Measurements from ENCODE around the gene ST3GAL2. TPM values are rescaled to one million over a fixed set of nuclear protein-coding genes. Genes with fewer than 3 reads are reported as not detected.

The ST3GAL2 gene
- total RNA-seq, 1 experiment from 2014 or later = 48.1 TPM

DNA sequence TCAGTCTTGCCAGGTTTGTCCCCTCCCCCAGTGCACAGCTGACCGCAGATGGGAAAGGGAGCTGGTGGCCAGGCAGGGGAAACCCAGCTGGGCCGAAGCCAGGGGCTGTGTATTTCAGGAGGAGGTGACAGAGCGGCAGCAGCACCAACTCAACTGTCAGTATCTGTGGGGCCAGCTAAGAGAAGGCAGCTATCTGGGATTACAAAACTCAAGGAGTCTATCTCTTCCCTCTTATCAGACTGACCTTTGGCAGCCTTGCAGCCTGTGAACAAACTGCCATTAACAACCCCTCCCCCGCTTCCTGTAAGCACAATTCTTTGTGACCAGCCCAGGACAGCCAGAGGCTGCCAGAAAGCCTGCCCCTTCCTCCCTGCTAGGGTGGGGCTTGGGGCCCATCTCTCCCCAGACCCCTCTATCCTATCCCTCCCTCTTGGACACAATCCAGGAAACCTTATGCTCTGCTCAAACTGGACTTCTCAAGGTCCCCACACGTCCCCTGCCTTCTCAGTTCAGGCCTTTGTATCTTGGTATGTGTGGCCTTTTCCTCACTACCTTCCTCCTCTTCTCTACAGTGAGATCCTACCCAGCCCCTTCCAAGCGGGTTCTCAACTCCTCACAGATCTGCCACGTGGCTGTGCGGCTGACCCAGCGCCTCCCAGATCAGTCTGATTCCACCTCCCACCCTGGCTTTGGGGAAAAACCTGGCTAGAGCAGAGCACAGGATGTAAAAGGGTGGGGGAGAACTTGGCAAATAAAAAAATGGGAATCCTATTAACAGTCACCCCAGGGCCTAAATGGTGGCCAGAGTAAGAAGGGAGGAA is 10.5 kb downstream of the ST3GAL2 start:
- Histone ChIP-seq H3K9me3 (ENCODE audit: low read length) (no peaks in the 10 kb centered on the region), H3K79me2 (ENCODE audit: low read length) (peaks cover 49% of the 10 kb centered on the region), H3K4me3 (ENCODE audit: low read length) (peak overlapping the region; percentile 9; the same call in 1 of the 2 replicates), H3K4me2 (ENCODE audit: low read depth, low read length, poor library complexity, severe bottlenecking) (peak overlapping the region; percentile 61), H3K27me3 (ENCODE audit: low read length) (no peaks in the 10 kb centered on the region), H3K27ac (ENCODE audit: low read length) (peak overlapping the region; percentile 99), H4K20me1 (ENCODE audit: insufficient read depth, low read depth, low read length) (no peaks in the 10 kb centered on the region), H3K9ac (ENCODE audit: low read length) (peak overlapping the region; percentile 69), H3K4me1 (ENCODE audit: low read length) (peaks cover 55% of the 10 kb centered on the region), H3K9me2 (replicated peaks; ENCODE audit: insufficient read depth, low read length) (no peaks in the 10 kb centered on the region), H2AFZ (ENCODE audit: low read length) (no peak overlapping the region), H3K36me3 (ENCODE audit: insufficient read depth, low read length) (peaks cover 8% of the 10 kb centered on the region; the same call in 1 of the 2 replicates)
- peak; percentile 58 for DNase-seq

DNA sequence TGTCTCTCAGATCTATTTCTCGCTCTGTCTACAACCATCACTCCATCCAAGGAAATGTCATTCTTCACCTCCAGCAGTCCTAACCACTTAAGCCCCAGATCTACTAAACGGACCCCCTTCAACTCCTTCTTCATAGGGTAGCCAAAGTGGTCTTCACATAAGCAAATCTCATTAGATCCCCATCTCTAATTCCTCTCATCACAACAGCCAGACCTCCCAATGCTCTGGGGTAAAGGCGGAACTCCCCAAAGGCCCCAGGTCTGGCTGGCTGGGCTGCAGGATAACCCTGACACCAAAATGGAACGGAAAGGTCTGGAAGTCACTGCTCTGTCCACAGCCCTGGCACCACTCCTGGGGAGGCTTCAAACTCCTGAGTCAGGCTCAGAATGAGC is 11.1 kb downstream of the ST3GAL2 start:
- Histone ChIP-seq H3K4me2 (ENCODE audit: low read depth, low read length, poor library complexity, severe bottlenecking) (peak overlapping the region; percentile 61), H3K9me3 (ENCODE audit: low read length) (no peaks in the 10 kb centered on the region), H3K4me1 (ENCODE audit: low read length) (peaks cover 49% of the 10 kb centered on the region), H3K27ac (ENCODE audit: low read length) (peak overlapping the region; percentile 99), H3K9ac (ENCODE audit: low read length) (peak overlapping the region; percentile 69), H3K4me3 (ENCODE audit: low read length) (no peak overlapping the region), H4K20me1 (ENCODE audit: insufficient read depth, low read depth, low read length) (no peaks in the 10 kb centered on the region), H3K27me3 (ENCODE audit: low read length) (no peaks in the 10 kb centered on the region), H3K79me2 (ENCODE audit: low read length) (peaks cover 51% of the 10 kb centered on the region), H3K9me2 (replicated peaks; ENCODE audit: insufficient read depth, low read length) (no peaks in the 10 kb centered on the region), H2AFZ (ENCODE audit: low read length) (no peak overlapping the region), H3K36me3 (ENCODE audit: insufficient read depth, low read length) (peaks cover 8% of the 10 kb centered on the region; the same call in 1 of the 2 replicates)
- DNase-seq = no peak

DNA sequence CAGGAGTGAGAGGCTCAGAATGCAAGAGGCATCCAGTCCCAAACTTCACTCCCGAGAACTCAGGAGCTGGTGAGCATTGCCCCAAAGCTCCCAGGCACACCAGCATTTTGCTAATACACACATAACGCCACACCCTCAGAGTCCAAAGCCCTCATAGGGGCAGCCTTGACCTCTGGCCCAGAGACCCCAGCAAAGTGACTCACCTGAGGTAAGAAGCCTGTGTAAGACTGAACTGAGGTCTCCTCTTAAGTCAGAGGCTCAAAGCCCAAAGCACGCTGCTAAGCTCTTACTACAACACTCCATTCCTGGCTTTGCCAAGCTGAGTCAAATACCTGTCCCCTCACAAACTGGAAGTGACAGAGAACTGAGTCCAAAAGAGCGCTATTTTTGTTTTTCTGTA is 16.4 kb downstream of the ST3GAL2 start:
- peaks cover 7% of the 10 kb centered on the region; the same call in 1 of the 2 replicates for H4K20me1 ChIP-seq (ENCODE audit: insufficient read depth, low read depth, low read length)
- H3K27ac ChIP-seq (ENCODE audit: low read length) = 0 out of 2 replicates have a peak overlapping the region, but pooled peaks have one; percentile 2
- no peaks in the 10 kb centered on the region for H3K9me2 ChIP-seq (replicated peaks; ENCODE audit: insufficient read depth, low read length)
- H2AFZ ChIP-seq (ENCODE audit: low read length) = no peak overlapping the region
- H3K9me3 ChIP-seq (ENCODE audit: low read length) = no peaks in the 10 kb centered on the region
- no peak overlapping the region for H3K4me3 ChIP-seq (ENCODE audit: low read length)
- no peak overlapping the region for H3K9ac ChIP-seq (ENCODE audit: low read length)
- H3K36me3 ChIP-seq (ENCODE audit: insufficient read depth, low read length) = peaks cover 8% of the 10 kb centered on the region; the same call in 1 of the 2 replicates
- no peak for DNase-seq
- peaks cover 85% of the 10 kb centered on the region for H3K79me2 ChIP-seq (ENCODE audit: low read length)
- no peak overlapping the region for H3K4me2 ChIP-seq (ENCODE audit: low read depth, low read length, poor library complexity, severe bottlenecking)
- H3K27me3 ChIP-seq (ENCODE audit: low read length) = no peaks in the 10 kb centered on the region
- H3K4me1 ChIP-seq (ENCODE audit: low read length) = peaks cover 46% of the 10 kb centered on the region

DNA sequence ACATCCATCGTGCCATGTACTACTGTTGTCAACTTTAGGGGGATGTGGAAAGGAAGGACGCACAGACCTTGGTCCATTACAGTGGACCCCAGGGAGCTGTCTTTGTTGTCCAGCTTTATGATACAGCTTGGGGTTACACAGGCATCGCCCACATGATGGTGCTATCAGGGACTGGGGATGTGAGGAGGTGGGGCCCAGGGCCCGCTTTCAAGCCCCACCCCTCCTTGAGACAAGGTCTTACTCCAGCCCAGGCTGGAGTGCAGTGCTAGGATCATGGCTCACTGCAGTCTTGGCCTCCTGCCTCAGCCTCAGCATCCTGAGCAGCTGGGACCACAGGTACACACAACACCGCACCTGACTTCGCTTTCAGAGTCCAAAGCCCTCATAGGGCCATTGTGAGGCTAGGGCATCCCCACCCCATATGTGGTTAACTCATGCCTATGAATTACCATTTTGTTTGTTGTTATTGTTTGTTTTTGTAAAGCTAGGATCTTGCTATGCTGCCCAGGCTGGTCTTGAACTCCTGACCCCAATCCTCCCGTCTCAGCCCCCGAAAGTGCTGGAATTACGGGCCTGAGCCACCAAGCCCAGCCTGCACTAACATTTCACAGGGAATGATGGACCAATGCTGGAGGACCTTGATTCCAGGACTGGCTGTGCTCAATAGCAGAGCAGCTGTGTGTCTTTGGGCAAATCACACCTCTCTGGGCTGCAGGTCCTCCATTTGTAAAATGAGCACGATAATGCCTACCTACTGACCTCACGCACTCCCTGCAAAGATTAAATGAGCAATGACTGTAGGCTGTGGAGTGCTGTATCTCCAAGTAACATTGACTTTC is 17.2 kb downstream of the ST3GAL2 start:
- DNase-seq = no peak
- Histone ChIP-seq H3K9me2 (replicated peaks; ENCODE audit: insufficient read depth, low read length) (no peaks in the 10 kb centered on the region), H3K79me2 (ENCODE audit: low read length) (peaks cover 85% of the 10 kb centered on the region), H3K36me3 (ENCODE audit: insufficient read depth, low read length) (peaks cover 8% of the 10 kb centered on the region; the same call in 1 of the 2 replicates), H3K27me3 (ENCODE audit: low read length) (no peaks in the 10 kb centered on the region), H3K4me2 (ENCODE audit: low read depth, low read length, poor library complexity, severe bottlenecking) (no peak overlapping the region), H3K27ac (ENCODE audit: low read length) (no peak overlapping the region), H4K20me1 (ENCODE audit: insufficient read depth, low read depth, low read length) (peaks cover 7% of the 10 kb centered on the region; the same call in 1 of the 2 replicates), H3K9me3 (ENCODE audit: low read length) (no peaks in the 10 kb centered on the region), H3K9ac (ENCODE audit: low read length) (no peak overlapping the region), H3K4me1 (ENCODE audit: low read length) (peaks cover 54% of the 10 kb centered on the region), H2AFZ (ENCODE audit: low read length) (no peak overlapping the region), H3K4me3 (ENCODE audit: low read length) (no peak overlapping the region)

DNA sequence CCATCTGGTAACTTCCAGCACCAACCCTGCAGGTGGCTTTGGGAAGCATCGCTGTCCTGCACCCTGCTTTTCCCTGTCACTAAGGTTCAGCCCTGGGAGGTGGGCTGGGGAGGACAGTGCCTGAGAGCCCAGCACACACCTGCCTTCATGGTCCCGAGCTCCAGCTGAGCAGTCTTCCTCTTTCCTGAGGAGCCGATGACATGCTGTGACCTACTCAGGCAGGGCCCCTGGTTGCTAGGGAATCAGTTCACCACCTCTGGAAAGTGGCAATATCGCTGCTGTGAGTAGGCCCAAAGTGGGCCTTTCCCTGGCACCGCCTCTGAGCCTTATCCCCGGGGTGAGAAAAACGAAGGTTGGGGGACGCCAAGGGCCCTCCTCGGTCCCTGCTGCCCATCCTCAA is 17.9 kb downstream of the ST3GAL2 start:
- no peak overlapping the region for H2AFZ ChIP-seq (ENCODE audit: low read length)
- peak overlapping the region; percentile 71 for H3K27ac ChIP-seq (ENCODE audit: low read length)
- H3K4me2 ChIP-seq (ENCODE audit: low read depth, low read length, poor library complexity, severe bottlenecking) = no peak overlapping the region
- DNase-seq = no peak
- peak overlapping the region; percentile 28; the same call in 1 of the 2 replicates for H3K9ac ChIP-seq (ENCODE audit: low read length)
- no peak overlapping the region for H3K4me3 ChIP-seq (ENCODE audit: low read length)
- peaks cover 7% of the 10 kb centered on the region; the same call in 1 of the 2 replicates for H4K20me1 ChIP-seq (ENCODE audit: insufficient read depth, low read depth, low read length)
- H3K36me3 ChIP-seq (ENCODE audit: insufficient read depth, low read length) = peaks cover 8% of the 10 kb centered on the region; the same call in 1 of the 2 replicates
- H3K79me2 ChIP-seq (ENCODE audit: low read length) = peaks cover 89% of the 10 kb centered on the region
- H3K27me3 ChIP-seq (ENCODE audit: low read length) = no peaks in the 10 kb centered on the region
- H3K9me3 ChIP-seq (ENCODE audit: low read length) = no peaks in the 10 kb centered on the region
- H3K9me2 ChIP-seq (replicated peaks; ENCODE audit: insufficient read depth, low read length) = no peaks in the 10 kb centered on the region
- peaks cover 59% of the 10 kb centered on the region for H3K4me1 ChIP-seq (ENCODE audit: low read length)

DNA sequence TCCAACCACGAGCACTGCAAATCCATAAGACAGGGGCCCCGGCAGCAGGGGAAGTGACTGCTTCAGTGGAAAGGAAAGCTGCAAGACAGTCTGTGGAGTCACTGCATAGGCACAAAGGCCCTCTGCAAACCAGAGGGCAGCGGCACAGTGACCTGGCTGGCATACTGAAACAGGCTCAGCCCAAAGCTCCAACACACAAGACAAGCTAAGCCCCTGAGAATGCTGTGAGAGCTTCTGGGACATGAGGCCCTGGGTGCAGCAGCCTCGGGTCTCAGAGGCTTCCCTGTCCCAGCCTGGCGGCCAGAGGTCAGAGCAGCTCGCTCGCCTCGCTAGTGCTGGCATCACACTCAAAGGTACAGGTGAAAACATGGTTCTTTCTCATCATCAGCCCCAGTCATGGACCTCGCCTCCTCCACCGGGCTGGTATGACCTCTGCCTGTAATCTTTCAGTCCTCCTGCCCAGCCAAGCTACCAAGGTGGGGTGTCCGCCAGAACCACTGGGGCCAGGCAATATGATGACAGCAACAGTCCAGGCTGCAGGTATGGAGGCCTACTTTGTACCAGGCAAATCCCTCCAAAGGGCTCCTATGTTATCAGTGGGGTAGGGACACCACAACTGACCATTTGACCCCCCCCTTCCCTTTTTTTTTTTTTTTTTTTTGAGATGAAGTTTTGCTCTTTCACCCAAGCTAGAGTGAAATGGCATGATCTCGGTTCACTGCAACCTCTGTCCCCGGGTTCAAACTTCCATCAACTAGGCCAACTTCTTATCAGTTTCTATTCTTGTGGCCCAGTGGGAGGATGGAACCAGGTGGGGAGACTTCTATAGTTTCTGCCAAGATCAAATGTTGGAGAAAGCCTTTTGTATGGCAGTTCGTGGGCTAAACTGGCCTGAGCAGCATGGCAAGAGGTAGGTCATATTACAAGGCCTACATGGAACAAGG is 19.2 kb downstream of the ST3GAL2 start:
- H3K79me2 ChIP-seq (ENCODE audit: low read length) = peaks cover 87% of the 10 kb centered on the region
- peaks cover 7% of the 10 kb centered on the region; the same call in 1 of the 2 replicates for H4K20me1 ChIP-seq (ENCODE audit: insufficient read depth, low read depth, low read length)
- no peaks in the 10 kb centered on the region for H3K9me3 ChIP-seq (ENCODE audit: low read length)
- no peak overlapping the region for H3K4me3 ChIP-seq (ENCODE audit: low read length)
- H3K27ac ChIP-seq (ENCODE audit: low read length) = peak overlapping the region; percentile 71
- no peak for DNase-seq
- peaks cover 59% of the 10 kb centered on the region for H3K4me1 ChIP-seq (ENCODE audit: low read length)
- peaks cover 2% of the 10 kb centered on the region; the same call in 1 of the 2 replicates for H3K36me3 ChIP-seq (ENCODE audit: insufficient read depth, low read length)
- H2AFZ ChIP-seq (ENCODE audit: low read length) = no peak overlapping the region
- H3K27me3 ChIP-seq (ENCODE audit: low read length) = no peaks in the 10 kb centered on the region
- peak overlapping the region; percentile 50 for H3K9ac ChIP-seq (ENCODE audit: low read length)
- peak overlapping the region; percentile 38 for H3K4me2 ChIP-seq (ENCODE audit: low read depth, low read length, poor library complexity, severe bottlenecking)
- H3K9me2 ChIP-seq (replicated peaks; ENCODE audit: insufficient read depth, low read length) = no peaks in the 10 kb centered on the region

DNA sequence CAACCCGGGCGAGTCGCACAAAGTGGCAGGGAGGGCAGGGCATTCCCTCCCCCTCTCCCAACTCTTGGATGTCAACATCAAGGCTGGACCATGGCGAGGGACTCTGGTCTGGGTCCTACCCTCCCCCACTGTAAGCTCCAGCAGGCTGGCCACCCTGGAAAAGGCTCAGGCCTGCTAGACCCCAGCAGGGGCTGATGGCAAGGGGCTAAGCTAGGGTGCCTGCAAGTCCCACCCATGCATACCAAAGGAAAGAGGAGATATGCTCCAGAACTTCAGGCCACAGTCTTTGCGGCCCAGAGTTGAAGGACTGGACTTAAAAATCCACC is 19.9 kb downstream of the ST3GAL2 start:
- Histone ChIP-seq H3K36me3 (ENCODE audit: insufficient read depth, low read length) (no peaks in the 10 kb centered on the region), H3K9ac (ENCODE audit: low read length) (peak overlapping the region; percentile 50), H3K27me3 (ENCODE audit: low read length) (no peaks in the 10 kb centered on the region), H3K4me2 (ENCODE audit: low read depth, low read length, poor library complexity, severe bottlenecking) (peak overlapping the region; percentile 27), H3K9me2 (replicated peaks; ENCODE audit: insufficient read depth, low read length) (no peaks in the 10 kb centered on the region), H3K4me1 (ENCODE audit: low read length) (peaks cover 59% of the 10 kb centered on the region), H4K20me1 (ENCODE audit: insufficient read depth, low read depth, low read length) (peaks cover 7% of the 10 kb centered on the region; the same call in 1 of the 2 replicates), H3K27ac (ENCODE audit: low read length) (peak overlapping the region; percentile 71), H3K9me3 (ENCODE audit: low read length) (no peaks in the 10 kb centered on the region), H2AFZ (ENCODE audit: low read length) (no peak overlapping the region), H3K79me2 (ENCODE audit: low read length) (peaks cover 91% of the 10 kb centered on the region), H3K4me3 (ENCODE audit: low read length) (no peak overlapping the region)
- no peak for DNase-seq
